NT2/D1 (cell line): ENCODE results near the gene MYO5A.

Experiments
- SUZ12 ChIP-seq: IDR thresholded peaks from 2 replicates; pipeline ENCODE4 v1.6.1; 2011; ENCODE audit not compliant: insufficient read length, insufficient read depth; ENCODE audit errors: extremely low read depth
- YY1 ChIP-seq: IDR thresholded peaks from 2 replicates; pipeline ENCODE4 v1.6.1; 2011; ENCODE audit not compliant: insufficient read length, insufficient read depth
- ZNF274 ChIP-seq: IDR thresholded peaks from 2 replicates; pipeline ENCODE4 v1.6.1; 2011; ENCODE audit warnings: mild to moderate bottlenecking, low read depth, low read length

- no peak for TF ChIP-seq YY1
- TF ChIP-seq ZNF274 = no peak
- no peak for TF ChIP-seq SUZ12
Observed at GRCh38 chr15:52495125-52495524, 33.6 kb downstream of the MYO5A start.
